IMR-90 (cell line): ENCODE data around the gene ELOVL5. TPM values are rescaled to one million over a fixed set of nuclear protein-coding genes. Genes with fewer than 3 reads are reported as not detected.

Experiments
- ATAC-seq: fragments of 200-7000 bp; cut with Tn5 transposase; 2 replicates; pipeline ENCODE4 v1.9.1; 2020; ENCODE audit warnings: low read depth, mild to moderate bottlenecking, moderate library complexity
- BruUV-seq: library from RNA; stranded (reverse); fragments of 400-500 nt; replicated peaks from 2 replicates; lab custom pipeline; 2021; lab: Mats Ljungman, UMichigan
- CTCF ChIA-PET: fragments of 300-600 bp; formaldehyde crosslinking; extraction: SDS; loops from one replicate; lab custom pipeline; 2021; ENCODE audit warnings: antibody characterized with exemption; lab: Yijun Ruan, JAX
- POLR2A ChIA-PET: fragments of 300-600 bp; sonication (Branson Sonifier 250); formaldehyde crosslinking; loops from one replicate; lab custom pipeline; 2022; ENCODE audit warnings: antibody characterized with exemption; ENCODE audit not compliant: unreplicated experiment; lab: Charles Lee
- DNase-seq: peaks from one replicate; pipeline ENCODE4 v3.0.0; 2013
- H2AFZ ChIP-seq: replicated peaks from 2 replicates; pipeline ENCODE3; 2013; ENCODE audit warnings: low read length, mild to moderate bottlenecking; ENCODE audit not compliant: poor library complexity
- H2AK5ac ChIP-seq: 2 replicates; pipeline ENCODE4 v1.6.1; 2013; ENCODE audit warnings: low read depth, low read length, inconsistent platforms
- H2AK9ac ChIP-seq: replicated peaks from 2 replicates; pipeline ENCODE3; 2013; ENCODE audit warnings: mild to moderate bottlenecking, low read depth, low read length, moderate library complexity; ENCODE audit not compliant: poor library complexity
- H2BK120ac ChIP-seq: 2 replicates; pipeline ENCODE4 v1.6.1; 2013; ENCODE audit warnings: low read depth, low read length, inconsistent platforms
- H2BK15ac ChIP-seq: 3 replicates; pipeline ENCODE4 v1.6.1; 2013; ENCODE audit warnings: low read depth, low read length, inconsistent platforms
- H2BK20ac ChIP-seq: 2 replicates; pipeline ENCODE4 v1.6.1; 2013; ENCODE audit warnings: low read depth, mild to moderate bottlenecking, inconsistent platforms, low read length, moderate library complexity
- H2BK5ac ChIP-seq: 2 replicates; pipeline ENCODE4 v1.6.1; 2013; ENCODE audit warnings: mild to moderate bottlenecking, low read depth, low read length, inconsistent platforms; ENCODE audit not compliant: poor library complexity, severe bottlenecking
- H3K14ac ChIP-seq: replicated peaks from 2 replicates; pipeline ENCODE4 v1.6.1; 2013; ENCODE audit warnings: low read depth, low read length, inconsistent platforms
- H3K18ac ChIP-seq: 2 replicates; pipeline ENCODE4 v1.6.1; 2013; ENCODE audit warnings: low read depth, low read length, control low read depth
- H3K23ac ChIP-seq: 2 replicates; pipeline ENCODE4 v1.6.1; 2013; ENCODE audit warnings: low read depth, low read length, inconsistent platforms
- H3K27ac ChIP-seq: 2 replicates; pipeline ENCODE4 v1.5.1; 2013; ENCODE audit warnings: mild to moderate bottlenecking, control low read depth, low read length; ENCODE audit not compliant: insufficient read depth
- H3K27me3 ChIP-seq: 2 replicates; pipeline ENCODE4 v1.6.1; 2013; ENCODE audit warnings: low read length; ENCODE audit not compliant: control insufficient read depth, insufficient read depth
- H3K36me3 ChIP-seq: 2 replicates; pipeline ENCODE4 v1.6.1; 2013; ENCODE audit warnings: low read length, mixed read lengths; ENCODE audit not compliant: control insufficient read depth, insufficient read depth
- H3K4ac ChIP-seq: 2 replicates; pipeline ENCODE4 v1.6.1; 2013; ENCODE audit warnings: low read depth, low read length, inconsistent platforms
- H3K4me1 ChIP-seq: 2 replicates; pipeline ENCODE4 v1.6.1; 2013; ENCODE audit warnings: low read length, mixed read lengths; ENCODE audit not compliant: control insufficient read depth, insufficient read depth
- H3K4me2 ChIP-seq: 2 replicates; pipeline ENCODE4 v1.6.1; 2013; ENCODE audit warnings: low read depth, mild to moderate bottlenecking, control low read depth, low read length, moderate library complexity
- H3K4me3 ChIP-seq: 2 replicates; pipeline ENCODE4 v1.5.1; 2013; ENCODE audit warnings: low read depth, mild to moderate bottlenecking, control low read depth, low read length, moderate library complexity; ENCODE audit not compliant: insufficient read depth
- H3K56ac ChIP-seq: 2 replicates; pipeline ENCODE4 v1.6.1; 2013; ENCODE audit warnings: low read length, inconsistent platforms; ENCODE audit not compliant: insufficient read depth; ENCODE audit errors: extremely low read depth
- H3K79me1 ChIP-seq, 2 experiments: 2 replicates each; pipeline ENCODE4 v1.6.1; 2013; ENCODE audit warnings: low read length in 2 of 2, inconsistent platforms in 1 of 2, low read depth in 1 of 2
- H3K9ac ChIP-seq: 2 replicates; pipeline ENCODE4 v1.6.1; 2013; ENCODE audit warnings: low read depth, low read length, control low read depth
- H3K9me1 ChIP-seq: 2 replicates; pipeline ENCODE4 v1.6.1; 2013; ENCODE audit warnings: low read length, inconsistent platforms; ENCODE audit not compliant: insufficient read depth
- H3K9me3 ChIP-seq: 2 replicates; pipeline ENCODE4 v1.6.1; 2013; ENCODE audit warnings: low read length; ENCODE audit not compliant: control insufficient read depth, insufficient read depth
- H4K20me1 ChIP-seq: 2 replicates; pipeline ENCODE4 v1.6.1; 2013; ENCODE audit warnings: low read length, inconsistent platforms; ENCODE audit not compliant: insufficient read depth
- H4K5ac ChIP-seq: 2 replicates; pipeline ENCODE4 v1.6.1; 2013; ENCODE audit warnings: mild to moderate bottlenecking, low read depth, low read length, control low read depth
- H4K8ac ChIP-seq, 2 experiments: 2 replicates each; pipeline ENCODE4 v1.6.1; 2013; ENCODE audit warnings: low read depth in 2 of 2, low read length in 2 of 2, control low read depth in 1 of 2, inconsistent platforms in 1 of 2
- H4K91ac ChIP-seq: 2 replicates; pipeline ENCODE4 v1.6.1; 2013; ENCODE audit warnings: low read depth, low read length, inconsistent platforms; ENCODE audit not compliant: insufficient read depth
- MXI1 ChIP-seq: IDR thresholded peaks from 2 replicates; pipeline ENCODE4 v1.6.1; 2012; ENCODE audit warnings: low read depth, mild to moderate bottlenecking, low read length, moderate library complexity, borderline replicate concordance
- WGBS, 2 experiments: methylation state at CpG; one replicate each; pipeline versions ENCODE4 v1.1.5 to v1.1.7; 2013; ENCODE audit warnings: missing lambda C conversion rate in 2 of 2; ENCODE audit not compliant: insufficient read length in 1 of 2; ENCODE audit errors: extremely low coverage in 2 of 2; 5-methylcytosine and 5-hydroxymethylcytosine counted together
- dilution Hi-C: fragments of 300-500 bp; cut with HindIII; formaldehyde crosslinking; loops from one replicate; pipeline ENCODE4 v1.14.3; 2018; ENCODE audit warnings: low sequenced_read_pairs; ENCODE audit not compliant: unreplicated experiment
- in situ Hi-C: fragments of 300-500 bp; cut with MboI; formaldehyde crosslinking; loops from 3 replicates; pipeline ENCODE4 v1.14.3; 2019; ENCODE audit warnings: low sequenced_read_pairs, inconsistent platforms, mixed read lengths
- intact Hi-C: fragments of 100-400 bp; cut with micrococcal nuclease; formaldehyde crosslinking; loops from 2 replicates; pipeline ENCODE4 v1.10.0; 2022
- polyA plus RNA-seq, 3 experiments: library from polyadenylated mRNA; depleted of rRNA; stranded (reverse); fragments of >200 nt; gene quantifications; 2 replicates each; pipeline ENCODE4 v1.2.3, GENCODE V29; 2012; ENCODE audit warnings: low replicate concordance in 1 of 3
- total RNA-seq: library from RNA; depleted of rRNA; stranded (reverse); fragments of >200 nt; gene quantifications from 2 replicates; pipeline ENCODE4 v1.2.3, GENCODE V29; 2012
- TF ChIP-seq, protein P1 (sequence below): conservative IDR thresholded peaks from 2 replicates; pipeline ENCODE4 v1.5.1; 2012; ENCODE audit warnings: mild to moderate bottlenecking, low read depth, low read length, improper control_type of control experiment
- TF ChIP-seq, protein P2 (sequence below): fragments of 150-350 bp; IDR thresholded peaks from 2 replicates; pipeline ENCODE4 v1.6.1; 2016; ENCODE audit warnings: low read depth, mild to moderate bottlenecking, low read length, moderate library complexity, borderline replicate concordance

ELOVL5 gene
- total and polyA plus RNA-seq, 2 of the 4 experiments (the other 2 are of a cell fraction), result 32.1 to 42.3 TPM

DNA sequence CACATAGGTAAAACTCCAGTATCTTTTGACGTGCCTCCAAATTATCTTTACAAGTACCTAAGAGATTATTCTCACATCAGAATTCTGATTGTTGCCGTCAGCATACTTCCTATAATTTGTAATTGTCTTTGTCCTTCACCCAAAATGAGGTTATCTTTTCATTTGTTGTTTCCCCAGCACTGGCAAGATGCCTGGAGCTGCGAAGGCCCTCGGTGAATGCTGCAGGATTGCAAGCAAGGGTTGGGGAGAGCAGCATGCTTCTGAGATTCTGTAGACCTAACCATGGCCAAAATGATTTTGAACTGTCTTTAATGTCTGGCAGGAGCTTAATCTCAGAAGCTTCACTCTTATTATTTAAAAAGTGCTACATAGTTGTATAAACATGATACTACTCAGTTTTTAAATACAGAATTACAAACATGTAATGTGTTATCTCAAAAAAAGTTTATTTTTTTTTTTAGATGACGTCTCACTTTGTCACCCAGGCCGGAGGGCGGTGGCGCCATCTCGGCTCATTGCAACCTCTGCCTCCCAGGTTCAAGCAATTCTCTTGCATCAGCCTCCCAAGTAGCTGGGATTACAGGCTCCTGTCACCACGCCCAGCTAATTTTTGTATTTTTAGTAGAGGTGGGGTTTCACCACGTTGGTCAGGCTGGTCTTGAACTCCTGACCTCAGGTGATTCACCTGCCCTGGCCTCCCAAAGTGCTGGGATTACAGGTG, 88.7 kb downstream of the ELOVL5 start:
- no TSS peak for BruUV-seq
- WGBS, 2 experiments, result no CpG with 5 or more reads among the region's 11 CpGs

More for the DNA sequence above, 88.7 kb downstream of the ELOVL5 start:
- peaks cover 10% of the 10 kb centered on the region for H3K9me1 ChIP-seq
- H3K14ac ChIP-seq, result no peak overlapping the region
- H3K4me3 ChIP-seq, result no peak overlapping the region
- TF ChIP-seq MXI1, result no peak
- TF ChIP-seq, protein P1, sequence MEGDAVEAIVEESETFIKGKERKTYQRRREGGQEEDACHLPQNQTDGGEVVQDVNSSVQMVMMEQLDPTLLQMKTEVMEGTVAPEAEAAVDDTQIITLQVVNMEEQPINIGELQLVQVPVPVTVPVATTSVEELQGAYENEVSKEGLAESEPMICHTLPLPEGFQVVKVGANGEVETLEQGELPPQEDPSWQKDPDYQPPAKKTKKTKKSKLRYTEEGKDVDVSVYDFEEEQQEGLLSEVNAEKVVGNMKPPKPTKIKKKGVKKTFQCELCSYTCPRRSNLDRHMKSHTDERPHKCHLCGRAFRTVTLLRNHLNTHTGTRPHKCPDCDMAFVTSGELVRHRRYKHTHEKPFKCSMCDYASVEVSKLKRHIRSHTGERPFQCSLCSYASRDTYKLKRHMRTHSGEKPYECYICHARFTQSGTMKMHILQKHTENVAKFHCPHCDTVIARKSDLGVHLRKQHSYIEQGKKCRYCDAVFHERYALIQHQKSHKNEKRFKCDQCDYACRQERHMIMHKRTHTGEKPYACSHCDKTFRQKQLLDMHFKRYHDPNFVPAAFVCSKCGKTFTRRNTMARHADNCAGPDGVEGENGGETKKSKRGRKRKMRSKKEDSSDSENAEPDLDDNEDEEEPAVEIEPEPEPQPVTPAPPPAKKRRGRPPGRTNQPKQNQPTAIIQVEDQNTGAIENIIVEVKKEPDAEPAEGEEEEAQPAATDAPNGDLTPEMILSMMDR, result no peak
- TF ChIP-seq, protein P2, sequence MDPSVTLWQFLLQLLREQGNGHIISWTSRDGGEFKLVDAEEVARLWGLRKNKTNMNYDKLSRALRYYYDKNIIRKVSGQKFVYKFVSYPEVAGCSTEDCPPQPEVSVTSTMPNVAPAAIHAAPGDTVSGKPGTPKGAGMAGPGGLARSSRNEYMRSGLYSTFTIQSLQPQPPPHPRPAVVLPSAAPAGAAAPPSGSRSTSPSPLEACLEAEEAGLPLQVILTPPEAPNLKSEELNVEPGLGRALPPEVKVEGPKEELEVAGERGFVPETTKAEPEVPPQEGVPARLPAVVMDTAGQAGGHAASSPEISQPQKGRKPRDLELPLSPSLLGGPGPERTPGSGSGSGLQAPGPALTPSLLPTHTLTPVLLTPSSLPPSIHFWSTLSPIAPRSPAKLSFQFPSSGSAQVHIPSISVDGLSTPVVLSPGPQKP, result no peak
- H2BK120ac ChIP-seq, result no peak overlapping the region
- no peak overlapping the region for H3K4me2 ChIP-seq
- in situ Hi-C loops (no loop called here), intact Hi-C loops (no loop called here), dilution Hi-C loops (no loop called here)
- H3K4ac ChIP-seq, result no peak overlapping the region
- no peak overlapping the region for H3K27ac ChIP-seq
- ChIA-PET POLR2A (no interaction called here), CTCF (interaction anchor here (0.5 kb wide), 1 partner anchor 13 kb away, joined by 5 read pairs; no protein-coding TSS in a partner anchor)
- no peak overlapping the region for H2AK5ac ChIP-seq
- no peaks in the 10 kb centered on the region for H3K79me1 ChIP-seq
- H2BK15ac ChIP-seq, result no peak overlapping the region
- no peaks in the 10 kb centered on the region for H3K9me3 ChIP-seq
- H4K91ac ChIP-seq, result no peak overlapping the region
- no peak overlapping the region for H4K5ac ChIP-seq
- H3K23ac ChIP-seq, result no peak overlapping the region
- H2BK5ac ChIP-seq, result no peak overlapping the region
- no peak for ATAC-seq
- no peak overlapping the region for H3K18ac ChIP-seq
- no peak for DNase-seq
- no peak overlapping the region for H4K8ac ChIP-seq
- no peak overlapping the region for H2BK20ac ChIP-seq
- no peaks in the 10 kb centered on the region for H4K20me1 ChIP-seq
- peaks cover 12% of the 10 kb centered on the region for H3K36me3 ChIP-seq
- H2AFZ ChIP-seq, result no peak overlapping the region
- no peak overlapping the region for H2AK9ac ChIP-seq
- no peak overlapping the region for H3K56ac ChIP-seq
- no peak overlapping the region for H3K9ac ChIP-seq
- peaks cover 5% of the 10 kb centered on the region; the same call in 1 of the 2 replicates for H3K4me1 ChIP-seq
- no peaks in the 10 kb centered on the region for H3K27me3 ChIP-seq
